Vagina (tissue), 2 donors: ENCODE results near the gene KAT5.

Experiments
- CTCF ChIP-seq, 3 experiments: fragments of 450-650 bp in 2 of 3; fragments of 200-600 bp in 1 of 3; sonication (generic) in 1 of 3; IDR thresholded peaks; one replicate each; pipeline ENCODE4 v1.5.1; 2017 to 2019; ENCODE audit warnings: antibody characterized with exemption in 3 of 3, mild to moderate bottlenecking in 2 of 3, moderate library complexity in 2 of 3
- POLR2A ChIP-seq, 2 donors: fragments of 450-650 bp; IDR thresholded peaks; one replicate each; pipeline ENCODE4 v1.6.1; 2017; ENCODE audit warnings: antibody characterized with exemption in 2 of 2, mild to moderate bottlenecking in 2 of 2, moderate library complexity in 2 of 2
- POLR2AphosphoS5 ChIP-seq, 2 donors: sonication (generic); formaldehyde crosslinking; IDR thresholded peaks; one replicate each; pipeline ENCODE4 v1.9.0; 2017; ENCODE audit warnings: antibody characterized with exemption in 2 of 2, mild to moderate bottlenecking in 2 of 2, low read depth in 1 of 2; ENCODE audit not compliant: insufficient read depth in 1 of 2

GRCh38 chr11:65699306-65699705, 12.7 kb upstream of the KAT5 start:
- TF ChIP-seq POLR2AphosphoS5 (IDR thresholded peaks at IDR 0.05; ENCODE audit: insufficient read depth in 1 of 2, low read depth in 1 of 2) (no peak), CTCF (IDR thresholded peaks at IDR 0.05) (no peak), POLR2A (IDR thresholded peaks at IDR 0.05) (no peak)
